Peyer's patch (tissue), 4 donors: ENCODE data around the gene MYO9B. TPM values are rescaled to one million over a fixed set of nuclear protein-coding genes. Genes with fewer than 3 reads are reported as not detected.

ENCODE experiments used
- DNase-seq, 3 donors: peaks; one replicate each; pipeline ENCODE4 v3.0.0-alpha.2; 2017 to 2019
- H3K27ac ChIP-seq, 4 donors: fragments of 200-600 bp; sonication (generic); one replicate each; pipeline ENCODE4 v1.5.1; 2016 to 2019
- H3K27me3 ChIP-seq, 2 donors: fragments of 200-600 bp; sonication (generic); one replicate each; pipeline ENCODE4 v1.5.1; 2019
- H3K36me3 ChIP-seq, 3 donors: fragments of 200-600 bp; sonication (generic); one replicate each; pipeline ENCODE4 v1.5.1; 2016 to 2019
- H3K4me1 ChIP-seq, 4 donors: fragments of 200-600 bp; sonication (generic); one replicate each; pipeline ENCODE4 v1.5.1; 2016 to 2019
- H3K4me3 ChIP-seq, 4 donors: fragments of 200-600 bp; sonication (generic); 1 replicate in 3 of 4; 2 replicates in 1 of 4; pipeline ENCODE4 v1.5.1; 2016 to 2019; ENCODE audit warnings: mild to moderate bottlenecking in 1 of 4
- H3K9me3 ChIP-seq, 4 donors: fragments of 200-600 bp; sonication (generic); one replicate each; pipeline ENCODE4 v1.5.1; 2016 to 2019; ENCODE audit warnings: mild to moderate bottlenecking in 1 of 4
- CTCF ChIP-seq, 6 experiments: fragments of 450-650 bp in 4 of 6; fragments of 200-600 bp in 2 of 6; sonication (generic) in 1 of 6; IDR thresholded peaks; one replicate each; pipeline ENCODE4 v1.5.1; 2017 to 2019; ENCODE audit warnings: antibody characterized with exemption in 6 of 6, mild to moderate bottlenecking in 3 of 6, moderate library complexity in 1 of 6
- POLR2A ChIP-seq, 2 donors: fragments of 450-650 bp; IDR thresholded peaks; one replicate each; pipeline ENCODE4 v1.5.1; 2017; ENCODE audit warnings: antibody characterized with exemption in 2 of 2, mild to moderate bottlenecking in 2 of 2, moderate library complexity in 2 of 2
- total RNA-seq, 4 donors: library from RNA; depleted of rRNA; stranded (reverse); fragments of >200 nt; gene quantifications; one replicate each; pipeline ENCODE4 v1.1.0, GENCODE V29; 2016

The MYO9B gene
- total RNA-seq, 4 donors from 2014 or later: 65.3 to 578 (median 143) TPM

GRCh38 chr19:17125062-17125727 lies 49.6 kb downstream of the MYO9B start:
- TF ChIP-seq POLR2A (IDR thresholded peaks at IDR 0.05) (no peak), CTCF (IDR thresholded peaks at IDR 0.05) (no peak)
- Histone ChIP-seq H3K4me1 (peaks cover 0 to 11% (median 10%) of the 10 kb centered on the region in 4 donors), H3K27ac (peak overlapping the region; percentile 80 to 91 (median 88)), H3K36me3 (no peaks in the 10 kb centered on the region), H3K9me3 (no peaks in the 10 kb centered on the region), H3K27me3 (no peaks in the 10 kb centered on the region), H3K4me3 (peak overlapping the region; percentile 1 to 22 (median 6))
- DNase-seq: no peak

DNA sequence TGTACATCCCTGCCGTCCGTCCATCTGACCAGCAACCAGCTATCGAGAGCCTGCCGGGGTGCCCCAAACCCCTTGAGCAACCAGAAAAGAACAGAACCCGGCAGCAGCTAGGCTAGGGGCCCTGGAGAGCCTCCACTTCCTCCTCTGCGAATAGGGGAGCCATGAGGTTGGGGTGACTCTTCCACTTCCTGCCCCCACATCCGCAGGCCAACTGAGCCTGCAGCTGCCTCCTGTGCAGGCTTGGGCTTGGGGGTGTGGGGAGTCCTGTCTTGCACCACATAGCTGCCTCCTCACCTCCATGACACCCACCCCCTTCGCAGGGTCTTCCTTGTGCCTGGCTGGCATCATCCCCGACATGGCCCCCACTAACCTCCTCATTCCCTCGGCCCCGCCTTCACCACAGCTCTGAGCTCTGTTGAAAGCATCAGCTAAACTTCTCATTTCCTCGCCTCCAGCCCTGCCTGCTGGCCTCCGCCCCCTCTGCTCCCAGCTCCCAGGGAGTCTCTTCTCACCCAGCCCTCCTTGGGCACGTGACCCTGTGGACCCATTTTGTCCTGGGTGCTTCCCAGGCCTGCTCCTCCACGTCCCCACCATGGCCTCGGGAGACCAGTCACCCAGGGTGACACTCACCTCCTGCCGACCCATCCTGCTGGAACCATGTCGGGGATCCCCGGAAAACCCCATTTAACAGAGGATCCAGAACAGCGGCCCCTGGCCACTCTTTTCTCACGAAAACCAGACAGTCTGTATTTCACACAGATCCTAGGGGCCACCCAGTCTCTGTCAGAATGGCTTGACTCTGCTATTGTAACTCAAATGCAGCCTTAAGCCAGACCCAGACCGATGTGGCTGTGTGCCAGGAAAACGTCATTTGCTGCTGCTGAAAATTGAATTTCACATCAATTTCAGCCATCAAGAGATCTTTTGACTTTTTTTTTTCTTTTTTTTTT lies 50.4 kb downstream of the MYO9B start:
- Histone ChIP-seq H3K27me3 (no peaks in the 10 kb centered on the region), H3K4me1 (peaks cover 0 to 11% (median 10%) of the 10 kb centered on the region in 4 donors), H3K27ac (peak overlapping the region; percentile 80 to 91 (median 88)), H3K9me3 (no peaks in the 10 kb centered on the region), H3K36me3 (no peaks in the 10 kb centered on the region), H3K4me3 (peak overlapping the region; percentile 1 to 22 (median 6))
- peak in 2 of 3 donors; percentile 84 to 91 for DNase-seq
- TF ChIP-seq POLR2A (IDR thresholded peaks at IDR 0.05): no peak
- TF ChIP-seq CTCF (IDR thresholded peaks at IDR 0.05): no peak

DNA sequence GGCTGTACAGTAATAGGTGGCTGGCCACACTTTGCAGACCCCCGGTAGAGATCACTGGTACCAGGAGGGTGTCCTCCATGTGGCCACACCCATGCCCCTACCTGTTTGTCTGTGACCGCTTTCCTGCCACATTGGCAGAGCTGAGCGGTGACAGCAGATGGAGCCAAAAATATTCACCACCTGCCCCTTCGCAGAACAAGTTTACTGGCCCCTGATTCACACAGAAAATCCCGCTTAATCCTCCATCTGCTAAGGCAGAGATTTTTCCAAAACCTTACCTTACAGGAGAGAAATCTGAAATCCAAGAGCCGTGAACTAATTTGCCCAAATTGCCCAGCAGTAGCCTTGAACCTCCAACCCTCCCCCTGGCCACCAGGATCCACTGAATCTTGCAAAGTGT lies 52.1 kb downstream of the MYO9B start:
- Histone ChIP-seq H3K4me1 (peaks cover 0 to 11% (median 10%) of the 10 kb centered on the region in 4 donors), H3K36me3 (no peaks in the 10 kb centered on the region), H3K27ac (no peak overlapping the region), H3K9me3 (no peaks in the 10 kb centered on the region), H3K4me3 (no peak overlapping the region), H3K27me3 (no peaks in the 10 kb centered on the region)
- no peak for DNase-seq
- no peak for TF ChIP-seq CTCF (IDR thresholded peaks at IDR 0.05)
- no peak for TF ChIP-seq POLR2A (IDR thresholded peaks at IDR 0.05)

DNA sequence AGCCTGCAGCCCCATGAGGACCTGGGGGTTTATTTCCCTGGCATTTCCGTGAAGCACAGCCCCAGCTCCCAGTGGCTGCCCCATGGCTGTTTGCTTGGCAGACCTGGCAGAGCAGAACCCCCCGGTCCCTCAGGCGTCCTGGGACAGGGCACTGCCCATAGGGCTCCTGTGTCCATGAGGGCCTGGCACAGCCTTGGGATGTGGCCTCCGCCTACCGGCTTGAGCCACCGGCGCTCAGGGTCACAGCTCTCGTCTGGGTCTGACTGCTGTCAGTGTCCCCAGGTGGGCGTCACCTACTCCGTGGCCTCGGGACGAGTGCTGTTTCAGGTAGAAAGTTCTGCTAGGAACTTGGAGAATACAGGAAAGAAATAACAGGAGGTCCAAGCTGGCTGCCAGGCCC lies 52.8 kb downstream of the MYO9B start:
- Histone ChIP-seq H3K9me3 (no peaks in the 10 kb centered on the region), H3K27ac (no peak overlapping the region)

GRCh38 chr19:17128820-17129219 lies 53.2 kb downstream of the MYO9B start:
- no peak for TF ChIP-seq POLR2A (IDR thresholded peaks at IDR 0.05)
- no peaks in the 10 kb centered on the region for H3K27me3 ChIP-seq

More for the DNA sequence above, 52.8 kb downstream of the MYO9B start:
- H3K4me3 ChIP-seq: no peak overlapping the region
- no peaks in the 10 kb centered on the region for H3K36me3 ChIP-seq
- no peak for DNase-seq
- peaks cover 0 to 11% (median 10%) of the 10 kb centered on the region in 4 donors for H3K4me1 ChIP-seq
- TF ChIP-seq POLR2A (IDR thresholded peaks at IDR 0.05) (no peak), CTCF (IDR thresholded peaks at IDR 0.05) (no peak)
- no peaks in the 10 kb centered on the region for H3K27me3 ChIP-seq

GRCh38 chr19:17129377-17129776 lies 53.8 kb downstream of the MYO9B start:
- no peak overlapping the region for H3K4me3 ChIP-seq
- H3K27ac ChIP-seq: no peak overlapping the region
- no peaks in the 10 kb centered on the region for H3K9me3 ChIP-seq
- DNase-seq: no peak
- TF ChIP-seq POLR2A (IDR thresholded peaks at IDR 0.05) (no peak), CTCF (IDR thresholded peaks at IDR 0.05) (no peak)
- H3K27me3 ChIP-seq: no peaks in the 10 kb centered on the region
- H3K4me1 ChIP-seq: peaks cover 0 to 11% (median 10%) of the 10 kb centered on the region in 4 donors
- no peaks in the 10 kb centered on the region for H3K36me3 ChIP-seq

More at GRCh38 chr19:17128820-17129219, 53.2 kb downstream of the MYO9B start:
- no peak for DNase-seq
- Histone ChIP-seq H3K9me3 (no peaks in the 10 kb centered on the region), H3K36me3 (no peaks in the 10 kb centered on the region), H3K4me3 (no peak overlapping the region), H3K4me1 (peaks cover 0 to 11% (median 10%) of the 10 kb centered on the region in 4 donors), H3K27ac (no peak overlapping the region)
